HepG2 (cell line): ENCODE measurements around the gene LBX2. TPM values are rescaled to one million over a fixed set of nuclear protein-coding genes. Genes with fewer than 3 reads are reported as not detected.

Experiments
- AHR ChIP-seq: IDR thresholded peaks from 2 replicates; pipeline ENCODE4 v1.6.1; 2018; ENCODE audit warnings: missing genetic modification reagents, missing compliant biosample characterization
- ATF1 ChIP-seq: IDR thresholded peaks from 2 replicates; pipeline ENCODE4 v1.6.1; 2016; ENCODE audit warnings: mild to moderate bottlenecking, control low read depth
- BRCA1 ChIP-seq: sonication (generic); formaldehyde crosslinking; IDR thresholded peaks from 2 replicates; pipeline ENCODE4 v1.4.0; 2020; ENCODE audit warnings: missing genetic modification reagents
- GZF1 ChIP-seq: sonication (generic); formaldehyde crosslinking; IDR thresholded peaks from 2 replicates; pipeline ENCODE4 v1.5.1; 2020; ENCODE audit warnings: mild to moderate bottlenecking, missing genetic modification reagents
- KLF15 ChIP-seq: sonication (generic); formaldehyde crosslinking; IDR thresholded peaks from 2 replicates; pipeline ENCODE4 v1.8.1; 2023; ENCODE audit warnings: borderline replicate concordance, mild to moderate bottlenecking, inconsistent platforms, missing genetic modification reagents, mixed read lengths
- KLF9 ChIP-seq: IDR thresholded peaks from 2 replicates; pipeline ENCODE4 v1.6.1; 2016; ENCODE audit warnings: low read depth
- MXD1 ChIP-seq: sonication (generic); formaldehyde crosslinking; IDR thresholded peaks from 2 replicates; pipeline ENCODE4 v1.4.0; 2020; ENCODE audit warnings: mild to moderate bottlenecking, missing genetic modification reagents
- NCOR1 ChIP-seq: fragments of 200-600 bp; sonication (generic); IDR thresholded peaks from 2 replicates; pipeline ENCODE4 v1.7.0; 2017; ENCODE audit warnings: antibody characterized with exemption, low read length, borderline replicate concordance
- PREB ChIP-seq: sonication (generic); formaldehyde crosslinking; IDR thresholded peaks from 2 replicates; pipeline ENCODE4 v1.4.0; 2020; ENCODE audit warnings: missing genetic modification reagents
- RXRA ChIP-seq: sonication (generic); formaldehyde crosslinking; IDR thresholded peaks from 2 replicates; pipeline ENCODE4 v1.5.1; 2020; ENCODE audit warnings: missing genetic modification reagents
- SAP130 ChIP-seq: IDR thresholded peaks from 2 replicates; pipeline ENCODE4 v1.6.1; 2016; ENCODE audit warnings: low read depth
- SUZ12 ChIP-seq: fragments of 150-350 bp; IDR thresholded peaks from 2 replicates; pipeline ENCODE4 v1.6.1; 2014; ENCODE audit warnings: low read depth, low read length
- ZNF138 ChIP-seq: sonication (generic); formaldehyde crosslinking; IDR thresholded peaks from 2 replicates; pipeline ENCODE4 v1.5.0; 2020; ENCODE audit warnings: mild to moderate bottlenecking, low read depth, missing genetic modification reagents
- ZNF18 ChIP-seq: sonication (generic); formaldehyde crosslinking; IDR thresholded peaks from 2 replicates; pipeline ENCODE4 v1.8.0; 2022; ENCODE audit warnings: mild to moderate bottlenecking, missing genetic modification reagents; ENCODE audit not compliant: insufficient replicate concordance
- ZNF224 ChIP-seq: sonication (generic); formaldehyde crosslinking; IDR thresholded peaks from 2 replicates; pipeline ENCODE4 v1.5.0; 2020; ENCODE audit warnings: mild to moderate bottlenecking, missing genetic modification reagents
- ZNF33A ChIP-seq: sonication (generic); formaldehyde crosslinking; IDR thresholded peaks from 2 replicates; pipeline ENCODE4 v1.5.1; 2020; ENCODE audit warnings: missing genetic modification reagents, mild to moderate bottlenecking, moderate library complexity, borderline replicate concordance
- ZNF431 ChIP-seq: sonication (generic); formaldehyde crosslinking; IDR thresholded peaks from 2 replicates; pipeline ENCODE4 v1.9.0; 2022; ENCODE audit warnings: missing genetic modification reagents, low read depth, mild to moderate bottlenecking, borderline replicate concordance
- ZNF550 ChIP-seq: sonication (generic); formaldehyde crosslinking; IDR thresholded peaks from 2 replicates; pipeline ENCODE4 v1.4.0; 2020; ENCODE audit warnings: mild to moderate bottlenecking, missing genetic modification reagents, borderline replicate concordance
- ZNF577 ChIP-seq: sonication (generic); formaldehyde crosslinking; IDR thresholded peaks from 2 replicates; pipeline ENCODE4 v1.4.0; 2020; ENCODE audit warnings: mild to moderate bottlenecking, low read depth, missing genetic modification reagents, borderline replicate concordance
- ZNF607 ChIP-seq: sonication (generic); formaldehyde crosslinking; IDR thresholded peaks from 2 replicates; pipeline ENCODE4 v1.5.1; 2020; ENCODE audit warnings: missing genetic modification reagents, mild to moderate bottlenecking, borderline replicate concordance
- ZNF672 ChIP-seq: sonication (generic); formaldehyde crosslinking; IDR thresholded peaks from 2 replicates; pipeline ENCODE4 v1.8.1; 2022; ENCODE audit warnings: missing genetic modification reagents
- ZNF841 ChIP-seq: sonication (generic); formaldehyde crosslinking; IDR thresholded peaks from 2 replicates; pipeline ENCODE4 v1.8.1; 2023; ENCODE audit warnings: missing genetic modification reagents, borderline replicate concordance
- polyA plus RNA-seq, 8 experiments: library from polyadenylated mRNA; depleted of rRNA in 3 of 8; stranded (reverse) in 7 of 8; unstranded in 1 of 8; fragments of >200 nt; fragmentation: Illumina TruSeq in 4 of 8; extraction: Trizol in 4 of 8; gene quantifications; 2 replicates each; pipeline versions ENCODE4 v1.2.1 to v1.2.3, GENCODE V29; 2011 to 2016; ENCODE audit warnings: low read depth in 4 of 8, missing spikeins in 1 of 8, mixed read lengths in 1 of 8; ENCODE audit not compliant: insufficient read depth in 1 of 8
- total RNA-seq, 5 experiments: library from RNA; depleted of rRNA; stranded (reverse); fragments of >200 nt; fragmentation: Illumina TruSeq; extraction: Trizol; gene quantifications; 2 replicates each; pipeline ENCODE4 v1.2.3, GENCODE V29; 2016; ENCODE audit warnings: low read depth in 1 of 5
- TF ChIP-seq, protein P1 (sequence below): sonication (generic); formaldehyde crosslinking; IDR thresholded peaks from 2 replicates; pipeline ENCODE4 v1.9.0; 2021; ENCODE audit warnings: missing genetic modification reagents, borderline replicate concordance
- TF ChIP-seq, protein P2 (sequence below): sonication (generic); formaldehyde crosslinking; IDR thresholded peaks from 2 replicates; pipeline ENCODE4 v1.8.0; 2022; ENCODE audit warnings: missing genetic modification reagents, low read depth, mild to moderate bottlenecking, borderline replicate concordance

LBX2 gene
- total and polyA plus RNA-seq, 2 of the 13 experiments (the other 11 are each of a cell fraction or from before 2014, with no cell fraction given) = 6.4 to 8.1 TPM

DNA sequence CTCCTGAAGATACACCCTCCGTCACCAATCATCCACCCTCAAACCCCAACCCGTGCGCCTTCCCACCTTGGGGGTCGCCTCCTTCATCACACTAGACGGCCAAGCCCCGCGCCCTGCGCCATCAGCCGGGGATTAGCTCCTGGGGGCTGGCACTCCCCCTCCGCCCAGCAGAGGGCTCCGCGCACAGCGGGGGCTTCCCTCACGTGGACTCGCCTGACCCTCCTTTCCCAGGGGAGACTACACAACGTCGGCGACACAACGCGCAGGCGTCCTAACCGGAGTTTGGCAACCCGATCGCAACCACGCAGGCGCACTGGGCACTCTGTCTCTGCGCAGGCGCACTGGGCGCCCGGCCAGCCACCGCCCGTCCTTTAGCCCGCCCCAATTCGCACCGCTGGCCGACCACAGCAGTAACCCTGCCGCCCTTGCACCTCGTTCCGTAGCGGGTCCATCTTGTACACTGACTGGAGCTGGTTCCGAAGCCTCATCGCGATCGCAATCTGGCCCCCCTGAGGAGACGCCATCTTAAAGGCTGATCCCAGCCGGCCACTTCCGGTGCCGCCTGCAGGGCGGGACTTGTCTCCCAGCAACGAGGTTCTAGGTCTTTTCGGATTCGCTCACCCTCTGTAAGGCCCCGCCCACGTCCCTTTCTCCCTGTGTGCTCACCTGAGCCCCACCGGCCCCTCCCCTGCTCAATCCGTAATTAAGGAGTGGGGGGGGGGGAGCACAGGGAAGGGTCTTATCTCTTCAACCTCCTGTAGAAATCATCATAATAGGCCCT, 7.9 kb upstream of the LBX2 start, which contains the start of gene PCGF1 (continued):
- TF ChIP-seq, protein P1, sequence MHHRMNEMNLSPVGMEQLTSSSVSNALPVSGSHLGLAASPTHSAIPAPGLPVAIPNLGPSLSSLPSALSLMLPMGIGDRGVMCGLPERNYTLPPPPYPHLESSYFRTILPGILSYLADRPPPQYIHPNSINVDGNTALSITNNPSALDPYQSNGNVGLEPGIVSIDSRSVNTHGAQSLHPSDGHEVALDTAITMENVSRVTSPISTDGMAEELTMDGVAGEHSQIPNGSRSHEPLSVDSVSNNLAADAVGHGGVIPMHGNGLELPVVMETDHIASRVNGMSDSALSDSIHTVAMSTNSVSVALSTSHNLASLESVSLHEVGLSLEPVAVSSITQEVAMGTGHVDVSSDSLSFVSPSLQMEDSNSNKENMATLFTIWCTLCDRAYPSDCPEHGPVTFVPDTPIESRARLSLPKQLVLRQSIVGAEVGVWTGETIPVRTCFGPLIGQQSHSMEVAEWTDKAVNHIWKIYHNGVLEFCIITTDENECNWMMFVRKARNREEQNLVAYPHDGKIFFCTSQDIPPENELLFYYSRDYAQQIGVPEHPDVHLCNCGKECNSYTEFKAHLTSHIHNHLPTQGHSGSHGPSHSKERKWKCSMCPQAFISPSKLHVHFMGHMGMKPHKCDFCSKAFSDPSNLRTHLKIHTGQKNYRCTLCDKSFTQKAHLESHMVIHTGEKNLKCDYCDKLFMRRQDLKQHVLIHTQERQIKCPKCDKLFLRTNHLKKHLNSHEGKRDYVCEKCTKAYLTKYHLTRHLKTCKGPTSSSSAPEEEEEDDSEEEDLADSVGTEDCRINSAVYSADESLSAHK (CRISPR knock-in tag) = no peak
- TF ChIP-seq, protein P2, sequence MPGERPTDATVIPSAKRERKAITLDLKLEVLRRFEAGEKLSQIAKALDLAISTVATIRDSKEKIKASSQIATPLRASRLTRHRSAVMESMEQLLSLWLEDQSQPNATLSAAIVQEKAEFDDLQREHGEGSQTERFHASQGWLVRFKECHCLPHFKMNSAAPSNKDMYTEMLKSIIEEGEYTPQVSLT (CRISPR knock-in tag) = no peak; the same call in 1 of the 2 replicates
- TF ChIP-seq ZNF577 (CRISPR knock-in tag) (0 out of 2 replicates have a peak, but pooled peaks have one; percentile 17), GZF1 (CRISPR knock-in tag) (peak; percentile 84; the same call in 1 of the 2 replicates), ZNF18 (CRISPR knock-in tag) (no peak), MXD1 (CRISPR knock-in tag) (peak; percentile 77), BRCA1 (CRISPR knock-in tag) (peak; percentile 70), SAP130 (CRISPR knock-in tag) (peak; percentile 86), NCOR1 (no peak; the same call in 1 of the 2 replicates), SUZ12 (no peak), PREB (CRISPR knock-in tag) (no peak), ZNF550 (CRISPR knock-in tag) (0 out of 2 replicates have a peak, but pooled peaks have one; percentile 15), ATF1 (CRISPR knock-in tag) (no peak), ZNF607 (CRISPR knock-in tag) (peak; percentile 84), ZNF138 (0 out of 2 replicates have a peak, but pooled peaks have one; percentile 84), KLF15 (CRISPR knock-in tag) (peak; percentile 87), ZNF841 (CRISPR knock-in tag) (no peak), AHR (CRISPR knock-in tag) (peak; percentile 73; the same call in 1 of the 2 replicates), ZNF224 (0 out of 2 replicates have a peak, but pooled peaks have one; percentile 15), ZNF431 (CRISPR knock-in tag) (no peak; the same call in 1 of the 2 replicates), ZNF672 (no peak), KLF9 (CRISPR knock-in tag) (no peak), RXRA (CRISPR knock-in tag) (peak; percentile 98), ZNF33A (no peak)
